ENCODE results near the gene C10orf67.

GRCh38 chr10:23284155-23284554 lies 60.4 kb downstream of the C10orf67 start:
- TF ChIP-seq CTCF (IDR thresholded peaks at IDR 0.05) (no peak), POLR2A (IDR thresholded peaks at IDR 0.05) (no peak)
